ENCODE data around the gene RERE.

RERE gene

DNA sequence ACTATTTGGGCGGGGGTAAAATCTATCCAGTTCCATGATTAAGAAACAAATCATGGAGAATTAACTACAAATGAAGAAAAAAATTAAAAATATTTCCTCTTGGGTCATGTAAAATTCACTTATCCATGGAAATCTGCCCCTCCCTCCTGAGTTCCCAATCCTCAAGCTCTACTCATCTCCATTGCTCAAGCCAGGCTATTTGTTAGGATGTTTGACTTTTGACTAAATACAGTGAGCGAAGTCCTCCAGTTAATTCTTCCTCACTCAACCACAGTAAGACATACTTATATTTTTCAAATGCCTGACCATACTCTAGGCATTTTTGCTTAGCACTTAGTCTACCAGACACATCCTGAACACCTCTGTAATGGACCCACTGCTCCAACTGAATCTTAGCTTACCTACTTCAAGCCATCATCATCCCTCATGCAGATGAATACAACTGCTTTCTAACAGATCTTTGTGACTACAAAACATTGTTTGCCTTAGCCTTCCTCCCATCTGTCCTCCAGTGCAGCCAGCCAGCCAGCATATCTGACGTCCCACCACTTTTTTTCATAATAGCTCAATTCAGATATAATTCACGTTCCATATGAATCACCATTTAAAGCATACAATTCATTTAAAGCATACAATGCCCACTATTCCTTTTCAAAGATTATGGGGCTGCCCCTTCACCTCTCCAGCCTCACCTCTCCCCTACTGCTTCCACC, 154.2 kb downstream of the RERE start:
- no peak for DNase-seq

- DNase-seq: no peak
Measured at GRCh38 chr1:8662380-8663072, 154.9 kb downstream of the RERE start.

GRCh38 chr1:8661185-8662110, 156.0 kb downstream of the RERE start:
- DNase-seq: no peak

DNA sequence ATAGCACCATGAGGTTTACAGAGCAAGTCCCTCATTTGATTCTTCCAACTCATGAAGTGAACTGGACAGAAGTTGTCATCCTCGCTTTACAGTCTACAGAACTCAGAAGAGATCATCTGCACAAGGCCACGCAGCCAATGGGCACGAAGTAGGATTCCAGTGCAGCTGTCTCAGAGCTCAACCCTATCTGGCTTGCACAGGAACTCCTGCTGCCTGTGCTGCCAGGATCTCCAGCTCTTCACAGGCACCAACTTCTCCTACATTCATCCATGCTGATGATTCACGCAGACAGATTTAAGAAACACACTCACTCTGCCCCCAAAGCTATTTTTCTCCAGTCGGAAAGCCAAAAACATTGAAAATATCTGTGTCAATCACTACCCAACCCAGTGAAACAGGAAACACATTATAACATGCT, 157.0 kb downstream of the RERE start:
- no peak for DNase-seq

DNA sequence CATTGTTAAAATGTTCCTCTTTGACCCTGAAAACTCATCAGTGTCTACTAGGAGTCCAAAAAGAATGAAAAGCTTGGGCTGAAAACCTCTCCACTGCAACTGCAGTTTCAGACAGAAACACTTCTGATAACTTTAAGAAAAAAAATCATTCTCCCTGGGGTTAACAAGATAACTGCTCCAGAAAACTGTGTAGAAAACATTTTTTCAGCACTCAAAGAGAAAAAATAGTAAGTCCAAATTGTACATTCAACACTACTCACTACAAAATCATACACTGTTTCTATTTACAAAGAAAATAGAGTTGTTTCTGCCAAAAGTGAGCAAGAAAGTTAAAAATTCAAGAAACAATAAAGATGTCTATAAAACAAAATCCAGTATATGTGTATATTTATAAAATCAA, 157.8 kb downstream of the RERE start:
- no peak for DNase-seq

GRCh38 chr1:8653878-8654277, 163.6 kb downstream of the RERE start:
- DNase-seq: no peak

GRCh38 chr1:8652467-8653046, 164.9 kb downstream of the RERE start:
- no peak for DNase-seq

- DNase-seq: no peak
Measured at GRCh38 chr1:8651962-8652361, 165.5 kb downstream of the RERE start.

GRCh38 chr1:8651236-8651890, 166.1 kb downstream of the RERE start:
- no peak for DNase-seq

DNA sequence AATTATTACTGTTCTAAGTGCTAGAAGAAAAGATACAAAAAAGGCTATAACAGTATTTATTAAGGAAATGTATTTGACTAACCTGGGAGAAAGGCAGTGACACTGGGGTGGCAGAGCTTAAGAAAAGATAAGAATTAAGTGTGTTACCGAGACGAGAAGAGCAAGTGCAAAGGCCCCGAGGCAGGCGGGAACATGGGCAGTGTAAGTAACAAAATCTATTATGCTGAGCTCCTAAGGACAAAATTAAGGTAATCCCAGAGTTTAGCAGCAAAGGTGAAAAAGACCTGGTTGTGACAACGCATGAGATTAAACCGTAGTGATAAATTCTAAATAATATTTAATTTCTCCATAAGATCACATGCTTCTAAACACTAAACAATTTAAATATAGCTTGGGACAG, 167.6 kb downstream of the RERE start:
- DNase-seq: no peak

DNA sequence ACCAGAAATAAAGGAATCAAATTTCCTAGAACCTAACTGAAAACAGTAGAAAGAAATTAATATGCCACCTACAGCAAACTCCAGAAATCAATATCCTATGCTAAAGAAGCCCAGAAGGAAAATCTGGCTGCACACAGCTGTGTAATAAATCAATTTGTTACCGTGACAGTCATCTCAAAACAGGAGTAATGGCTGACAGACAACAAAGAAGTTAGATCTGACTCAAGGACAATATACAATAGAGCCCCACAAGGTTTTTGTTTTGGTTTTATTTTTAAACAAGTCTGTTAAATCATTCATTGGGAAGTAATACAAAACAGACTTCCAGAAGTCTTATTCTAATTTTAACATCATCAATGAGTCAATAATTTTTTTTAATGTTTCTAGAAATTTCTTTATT, 168.4 kb downstream of the RERE start:
- DNase-seq: no peak

- no peak for DNase-seq
Measured at GRCh38 chr1:8646996-8647395, 170.4 kb downstream of the RERE start.

GRCh38 chr1:8646189-8646588, 171.3 kb downstream of the RERE start:
- no peak for DNase-seq

DNA sequence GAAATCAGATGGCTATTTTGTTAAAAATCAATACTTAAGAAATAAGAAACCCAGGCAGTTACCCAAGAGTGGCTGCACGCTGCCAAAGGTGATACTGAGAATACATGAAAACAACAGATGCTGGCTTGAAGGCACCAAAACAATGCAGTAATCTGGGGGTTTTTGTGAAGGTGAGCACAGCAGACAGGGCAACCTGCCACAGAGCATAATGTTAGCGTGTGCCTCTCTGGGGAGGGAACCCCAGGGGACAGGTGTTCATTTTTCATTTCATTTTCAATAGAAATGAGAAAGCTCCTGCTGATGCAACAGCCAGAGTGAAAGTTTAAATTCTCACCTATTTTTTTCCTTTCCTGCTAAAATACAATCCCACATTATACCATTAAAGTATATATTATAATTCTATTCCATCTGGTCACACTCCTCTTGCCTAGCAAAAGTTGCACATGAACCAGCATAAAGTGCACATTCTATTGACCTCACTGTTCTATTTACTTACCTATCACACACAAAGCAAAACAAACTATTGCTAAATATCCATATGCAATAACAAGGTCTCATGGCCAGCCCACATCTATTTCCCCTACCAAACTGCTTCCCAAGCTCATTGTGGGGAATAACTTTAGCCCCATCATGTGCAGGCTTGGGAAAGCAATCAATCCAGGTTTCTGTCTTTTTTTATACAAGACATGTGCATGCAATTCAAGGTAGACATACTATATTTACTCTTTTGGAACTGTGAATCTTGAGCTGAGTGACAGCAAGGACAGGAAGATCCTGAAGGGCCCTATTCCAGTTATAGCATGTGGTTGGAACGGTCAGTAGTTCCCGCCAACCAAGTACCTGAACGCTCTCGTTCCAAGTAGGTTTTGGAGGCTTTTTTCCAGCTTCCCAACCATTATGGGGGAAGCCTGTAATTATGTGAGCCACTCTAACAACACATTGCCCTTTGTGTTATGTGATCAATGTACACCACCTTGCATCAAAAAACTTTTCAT, 173.6 kb downstream of the RERE start:
- no peak for DNase-seq

- DNase-seq: no peak
Measured at GRCh38 chr1:8642114-8642513, 175.3 kb downstream of the RERE start.

GRCh38 chr1:8641377-8641997, 176.0 kb downstream of the RERE start:
- DNase-seq: no peak

DNA sequence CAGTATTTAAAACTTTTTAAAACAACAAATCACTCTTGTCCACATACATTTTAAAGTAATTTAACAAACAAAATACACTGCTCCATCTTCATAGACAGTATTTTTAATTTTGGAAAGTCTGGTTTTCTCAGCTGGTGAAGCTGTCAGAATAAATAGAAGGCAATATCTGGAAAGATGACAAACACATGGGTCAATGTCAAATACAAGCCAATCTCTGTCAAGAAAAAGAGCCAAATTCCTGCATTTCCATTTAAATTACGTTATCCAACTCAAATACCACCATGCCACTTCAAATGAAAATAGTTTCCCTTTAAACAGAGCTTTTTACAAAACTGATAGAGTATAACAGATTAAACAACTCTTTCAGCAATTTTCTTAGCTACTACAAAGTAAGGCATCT, 176.5 kb downstream of the RERE start:
- no peak for DNase-seq

DNA sequence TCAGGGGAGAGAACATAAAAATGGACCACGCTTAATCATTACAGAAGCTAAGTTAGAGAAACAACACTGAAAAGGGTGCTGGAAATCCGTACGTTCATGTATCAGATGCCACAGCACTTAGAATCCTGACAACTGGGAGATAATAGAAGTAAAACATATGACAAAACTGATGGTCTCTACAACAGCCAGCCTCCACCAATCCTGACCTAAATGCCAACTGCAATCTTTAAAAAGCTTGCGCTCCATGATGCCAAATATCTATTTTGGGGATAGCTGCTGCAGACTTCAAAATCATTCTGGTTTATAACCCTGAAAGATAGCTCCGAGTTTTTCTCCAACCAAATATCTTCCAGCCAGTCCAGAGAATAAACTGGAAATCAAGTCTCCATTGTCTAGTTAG, 178.3 kb downstream of the RERE start:
- no peak for DNase-seq

DNA sequence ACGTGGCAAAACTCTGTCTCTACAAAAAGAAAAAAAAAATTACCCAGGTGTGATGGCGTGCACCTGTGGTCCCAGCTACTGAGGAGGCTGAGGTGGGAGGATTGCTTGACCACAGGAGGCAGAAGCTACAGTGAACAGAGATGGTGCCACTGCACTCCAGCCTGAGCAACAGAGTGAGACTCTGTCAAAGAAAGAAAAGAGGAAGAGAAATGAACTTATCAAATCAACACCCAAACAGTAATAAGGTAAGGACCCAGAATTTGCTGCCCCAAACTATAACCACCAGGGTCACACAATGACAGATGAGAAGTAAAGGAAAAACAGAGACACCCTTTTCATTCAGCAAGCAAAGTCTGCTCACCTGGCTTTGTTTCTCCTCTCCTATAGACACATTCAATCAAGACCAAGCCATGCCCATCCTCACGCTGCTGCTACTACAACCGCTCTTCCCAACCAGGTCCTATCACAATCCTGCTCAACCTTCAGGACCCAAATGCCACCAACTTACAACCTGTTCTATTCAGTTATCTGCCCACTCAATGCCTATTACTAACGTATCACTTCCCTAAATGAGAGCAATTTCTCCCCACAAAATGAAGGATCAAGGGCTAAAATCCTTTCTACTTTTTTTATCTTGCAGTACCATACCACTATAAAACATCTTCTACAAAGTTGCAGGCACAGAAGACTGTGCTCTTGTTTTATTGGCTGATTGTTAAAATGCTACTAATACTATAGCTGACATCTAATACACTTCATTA, 183.5 kb downstream of the RERE start:
- no peak for DNase-seq

DNA sequence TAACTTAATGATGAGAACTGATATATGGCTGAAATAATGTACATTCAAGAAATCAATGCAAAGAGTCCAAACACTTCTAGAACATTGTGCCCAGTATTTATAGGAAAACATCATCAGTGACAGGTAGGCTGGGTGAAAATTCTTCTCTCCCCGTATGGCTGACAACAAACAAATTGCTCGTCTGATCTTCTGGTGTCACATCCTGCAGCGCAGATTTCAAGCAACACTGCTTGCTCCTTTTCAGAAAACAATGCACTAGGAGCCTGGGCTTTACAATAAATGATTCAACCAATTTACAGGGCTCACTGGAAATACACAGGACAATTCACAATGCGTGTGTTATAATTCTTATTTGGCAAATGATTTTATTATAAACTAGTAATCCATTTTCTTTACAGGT, 185.3 kb downstream of the RERE start:
- no peak for DNase-seq
